ENCODE data around the gene DTWD1.

The DTWD1 gene

GRCh38 chr15:49637857-49638256 lies 17.0 kb downstream of the DTWD1 start:
- H3K27me3 ChIP-seq (replicated peaks; ENCODE audit: insufficient read depth, low read length), result no peaks in the 10 kb centered on the region
- H3F3A ChIP-seq (ENCODE audit: insufficient read depth, low read length), result no peaks in the 10 kb centered on the region
- no peaks in the 10 kb centered on the region for H3K4me1 ChIP-seq (ENCODE audit: low read length)
- H3K9me3 ChIP-seq (replicated peaks; ENCODE audit: insufficient read depth, low read length), result no peaks in the 10 kb centered on the region
- no peaks in the 10 kb centered on the region for H3K36me3 ChIP-seq (replicated peaks; ENCODE audit: insufficient read depth, low read length)
- H3K9me2 ChIP-seq (replicated peaks; ENCODE audit: insufficient read depth, low read length), result no peaks in the 10 kb centered on the region
- no peak for DNase-seq
- no peak overlapping the region for H3K27ac ChIP-seq (ENCODE audit: low read length)
- TF ChIP-seq, protein P1, sequence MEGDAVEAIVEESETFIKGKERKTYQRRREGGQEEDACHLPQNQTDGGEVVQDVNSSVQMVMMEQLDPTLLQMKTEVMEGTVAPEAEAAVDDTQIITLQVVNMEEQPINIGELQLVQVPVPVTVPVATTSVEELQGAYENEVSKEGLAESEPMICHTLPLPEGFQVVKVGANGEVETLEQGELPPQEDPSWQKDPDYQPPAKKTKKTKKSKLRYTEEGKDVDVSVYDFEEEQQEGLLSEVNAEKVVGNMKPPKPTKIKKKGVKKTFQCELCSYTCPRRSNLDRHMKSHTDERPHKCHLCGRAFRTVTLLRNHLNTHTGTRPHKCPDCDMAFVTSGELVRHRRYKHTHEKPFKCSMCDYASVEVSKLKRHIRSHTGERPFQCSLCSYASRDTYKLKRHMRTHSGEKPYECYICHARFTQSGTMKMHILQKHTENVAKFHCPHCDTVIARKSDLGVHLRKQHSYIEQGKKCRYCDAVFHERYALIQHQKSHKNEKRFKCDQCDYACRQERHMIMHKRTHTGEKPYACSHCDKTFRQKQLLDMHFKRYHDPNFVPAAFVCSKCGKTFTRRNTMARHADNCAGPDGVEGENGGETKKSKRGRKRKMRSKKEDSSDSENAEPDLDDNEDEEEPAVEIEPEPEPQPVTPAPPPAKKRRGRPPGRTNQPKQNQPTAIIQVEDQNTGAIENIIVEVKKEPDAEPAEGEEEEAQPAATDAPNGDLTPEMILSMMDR (IDR thresholded peaks at IDR 0.05; ENCODE audit: low read length), result no peak
- no peak for TF ChIP-seq EZH2phosphoT487 (IDR thresholded peaks at IDR 0.05; ENCODE audit: low read length)
- TF ChIP-seq EZH2 (optimal IDR thresholded peaks at IDR 0.05; ENCODE audit: low read depth, low read length), result no peak
- H4K20me1 ChIP-seq (ENCODE audit: insufficient read depth, low read length), result no peaks in the 10 kb centered on the region
- no peak overlapping the region for H3K4me3 ChIP-seq (ENCODE audit: low read length)
- no peak overlapping the region for H3K4me2 ChIP-seq (ENCODE audit: low read depth, low read length)
- no peak overlapping the region for H3K9ac ChIP-seq (ENCODE audit: low read length)
- H3K79me2 ChIP-seq (ENCODE audit: low read length), result no peaks in the 10 kb centered on the region
- no peak overlapping the region for H2AFZ ChIP-seq (ENCODE audit: low read length)

- no peak overlapping the region for H3K4me3 ChIP-seq (ENCODE audit: low read length)
- no peaks in the 10 kb centered on the region for H3K4me1 ChIP-seq (ENCODE audit: low read length)
- no peak overlapping the region for H3K27ac ChIP-seq (ENCODE audit: low read length)
- H4K20me1 ChIP-seq (ENCODE audit: insufficient read depth, low read length), result no peaks in the 10 kb centered on the region
- TF ChIP-seq, protein P1 (IDR thresholded peaks at IDR 0.05; ENCODE audit: low read length), result no peak
- TF ChIP-seq EZH2 (optimal IDR thresholded peaks at IDR 0.05; ENCODE audit: low read depth, low read length), result no peak
- TF ChIP-seq EZH2phosphoT487 (IDR thresholded peaks at IDR 0.05; ENCODE audit: low read length), result no peak
- H3K9me2 ChIP-seq (replicated peaks; ENCODE audit: insufficient read depth, low read length), result no peaks in the 10 kb centered on the region
- no peaks in the 10 kb centered on the region for H3K36me3 ChIP-seq (replicated peaks; ENCODE audit: insufficient read depth, low read length)
- no peaks in the 10 kb centered on the region for H3K9me3 ChIP-seq (replicated peaks; ENCODE audit: insufficient read depth, low read length)
- no peak for DNase-seq
- no peaks in the 10 kb centered on the region for H3F3A ChIP-seq (ENCODE audit: insufficient read depth, low read length)
- H3K79me2 ChIP-seq (ENCODE audit: low read length), result no peaks in the 10 kb centered on the region
- H3K4me2 ChIP-seq (ENCODE audit: low read depth, low read length), result no peak overlapping the region
- H3K27me3 ChIP-seq (replicated peaks; ENCODE audit: insufficient read depth, low read length), result no peaks in the 10 kb centered on the region
- H2AFZ ChIP-seq (ENCODE audit: low read length), result no peak overlapping the region
- H3K9ac ChIP-seq (ENCODE audit: low read length), result no peak overlapping the region
Measured at GRCh38 chr15:49644364-49644794, 23.5 kb downstream of the DTWD1 start.

GRCh38 chr15:49645277-49645676 lies 24.4 kb downstream of the DTWD1 start:
- Histone ChIP-seq H3K36me3 (replicated peaks; ENCODE audit: insufficient read depth, low read length) (no peaks in the 10 kb centered on the region), H3K27me3 (replicated peaks; ENCODE audit: insufficient read depth, low read length) (no peaks in the 10 kb centered on the region), H3K9me3 (replicated peaks; ENCODE audit: insufficient read depth, low read length) (no peaks in the 10 kb centered on the region), H3F3A (ENCODE audit: insufficient read depth, low read length) (no peaks in the 10 kb centered on the region), H3K4me1 (ENCODE audit: low read length) (no peaks in the 10 kb centered on the region), H3K79me2 (ENCODE audit: low read length) (no peaks in the 10 kb centered on the region), H3K27ac (ENCODE audit: low read length) (no peak overlapping the region), H3K9ac (ENCODE audit: low read length) (no peak overlapping the region), H3K4me3 (ENCODE audit: low read length) (no peak overlapping the region), H3K4me2 (ENCODE audit: low read depth, low read length) (no peak overlapping the region), H4K20me1 (ENCODE audit: insufficient read depth, low read length) (no peaks in the 10 kb centered on the region), H3K9me2 (replicated peaks; ENCODE audit: insufficient read depth, low read length) (no peaks in the 10 kb centered on the region), H2AFZ (ENCODE audit: low read length) (no peak overlapping the region)
- no peak for DNase-seq
- TF ChIP-seq EZH2 (optimal IDR thresholded peaks at IDR 0.05; ENCODE audit: low read depth, low read length), result no peak
- TF ChIP-seq EZH2phosphoT487 (IDR thresholded peaks at IDR 0.05; ENCODE audit: low read length), result no peak
- TF ChIP-seq, protein P1 (IDR thresholded peaks at IDR 0.05; ENCODE audit: low read length), result no peak
